NT2/D1 (cell line): Measurements from ENCODE around the gene TAF11L13.

Source experiments
- SUZ12 ChIP-seq: IDR thresholded peaks from 2 replicates; pipeline ENCODE4 v1.6.1; 2011; ENCODE audit not compliant: insufficient read length, insufficient read depth; ENCODE audit errors: extremely low read depth
- YY1 ChIP-seq: IDR thresholded peaks from 2 replicates; pipeline ENCODE4 v1.6.1; 2011; ENCODE audit not compliant: insufficient read length, insufficient read depth
- ZNF274 ChIP-seq: IDR thresholded peaks from 2 replicates; pipeline ENCODE4 v1.6.1; 2011; ENCODE audit warnings: mild to moderate bottlenecking, low read depth, low read length

- TF ChIP-seq SUZ12 (no peak), ZNF274 (no peak), YY1 (no peak)
These were observed 26.9 kb upstream of the TAF11L13 start for GRCh38 chr5:17604951-17605350.
